Measurements from ENCODE around the gene CCDC87. TPM values are rescaled to one million over a fixed set of nuclear protein-coding genes. Genes with fewer than 3 reads are reported as not detected.

The CCDC87 gene
- total RNA-seq, 1 donor from 2014 or later: 1.1 TPM

- H3K9me3 Mint-ChIP-seq (ENCODE audit: low read depth): peaks cover 4% of the 10 kb centered on the region
- no peak for TF ChIP-seq CTCF (IDR thresholded peaks at IDR 0.05; ENCODE audit: unreplicated experiment)
- H3K27me3 Mint-ChIP-seq: peaks cover 18% of the 10 kb centered on the region
- no peaks in the 10 kb centered on the region for H3K4me1 Mint-ChIP-seq (ENCODE audit: low read depth)
- H3K36me3 Mint-ChIP-seq (ENCODE audit: insufficient read depth): peaks cover 1% of the 10 kb centered on the region
- no peak for DNase-seq (ENCODE audit: low spot score, unreplicated experiment)
- H3K27ac Mint-ChIP-seq: no peak overlapping the region
- H3K4me3 Mint-ChIP-seq (ENCODE audit: low read depth): no peak overlapping the region
These were observed 11.6 kb downstream of the CCDC87 start for GRCh38 chr11:66581261-66581660.

- H3K27me3 Mint-ChIP-seq: peaks cover 19% of the 10 kb centered on the region
- H3K9me3 Mint-ChIP-seq (ENCODE audit: low read depth): peaks cover 4% of the 10 kb centered on the region
- H3K4me1 Mint-ChIP-seq (ENCODE audit: low read depth): no peaks in the 10 kb centered on the region
- H3K27ac Mint-ChIP-seq: no peak overlapping the region
- no peak for DNase-seq (ENCODE audit: low spot score, unreplicated experiment)
- no peak overlapping the region for H3K4me3 Mint-ChIP-seq (ENCODE audit: low read depth)
- TF ChIP-seq CTCF (IDR thresholded peaks at IDR 0.05; ENCODE audit: unreplicated experiment): no peak
- H3K36me3 Mint-ChIP-seq (ENCODE audit: insufficient read depth): peaks cover 1% of the 10 kb centered on the region
These were observed 12.1 kb downstream of the CCDC87 start for GRCh38 chr11:66580803-66581202.

GRCh38 chr11:66579017-66579606, 13.8 kb downstream of the CCDC87 start:
- Mint-ChIP-seq H3K9me3 (ENCODE audit: low read depth) (peaks cover 4% of the 10 kb centered on the region), H3K4me3 (ENCODE audit: low read depth) (no peak overlapping the region), H3K27ac (no peak overlapping the region), H3K27me3 (peaks cover 19% of the 10 kb centered on the region), H3K4me1 (ENCODE audit: low read depth) (no peaks in the 10 kb centered on the region), H3K36me3 (ENCODE audit: insufficient read depth) (peaks cover 1% of the 10 kb centered on the region)
- peak; percentile 86 for TF ChIP-seq CTCF (IDR thresholded peaks at IDR 0.05; ENCODE audit: unreplicated experiment)
- DNase-seq (ENCODE audit: low spot score, unreplicated experiment): peak; percentile 81

GRCh38 chr11:66570850-66571180, 22.0 kb downstream of the CCDC87 start:
- no peak for TF ChIP-seq CTCF (IDR thresholded peaks at IDR 0.05; ENCODE audit: unreplicated experiment)
- no peaks in the 10 kb centered on the region for H3K4me1 Mint-ChIP-seq (ENCODE audit: low read depth)
- no peaks in the 10 kb centered on the region for H3K27me3 Mint-ChIP-seq
- no peak overlapping the region for H3K4me3 Mint-ChIP-seq (ENCODE audit: low read depth)
- no peak for DNase-seq (ENCODE audit: low spot score, unreplicated experiment)
- no peaks in the 10 kb centered on the region for H3K36me3 Mint-ChIP-seq (ENCODE audit: insufficient read depth)
- H3K9me3 Mint-ChIP-seq (ENCODE audit: low read depth): no peaks in the 10 kb centered on the region
- no peak overlapping the region for H3K27ac Mint-ChIP-seq

GRCh38 chr11:66570079-66570849, 22.6 kb downstream of the CCDC87 start:
- Mint-ChIP-seq H3K27me3 (no peaks in the 10 kb centered on the region), H3K9me3 (ENCODE audit: low read depth) (no peaks in the 10 kb centered on the region), H3K36me3 (ENCODE audit: insufficient read depth) (no peaks in the 10 kb centered on the region), H3K4me1 (ENCODE audit: low read depth) (no peaks in the 10 kb centered on the region), H3K4me3 (ENCODE audit: low read depth) (no peak overlapping the region), H3K27ac (no peak overlapping the region)
- no peak for DNase-seq (ENCODE audit: low spot score, unreplicated experiment)
- TF ChIP-seq CTCF (IDR thresholded peaks at IDR 0.05; ENCODE audit: unreplicated experiment): no peak

All from progenitor cell of endocrine pancreas (in vitro differentiated cells).